Suppressor macrophage (primary cell): Measurements from ENCODE around the gene SLIT3.
"Not testable (repeated sequence)": the region's sequence is repeated elsewhere in the genome, so short reads cannot be mapped to it uniquely, and the experiment has no call there.

Source experiments
- DNase-seq, 4 experiments: peaks; one replicate each; pipeline ENCODE4 v3.0.0-alpha.2; 2020 to 2022

The SLIT3 gene

GRCh38 chr5:168654211-168654721 is 646.7 kb downstream of the SLIT3 start:
- no peak for DNase-seq

DNA sequence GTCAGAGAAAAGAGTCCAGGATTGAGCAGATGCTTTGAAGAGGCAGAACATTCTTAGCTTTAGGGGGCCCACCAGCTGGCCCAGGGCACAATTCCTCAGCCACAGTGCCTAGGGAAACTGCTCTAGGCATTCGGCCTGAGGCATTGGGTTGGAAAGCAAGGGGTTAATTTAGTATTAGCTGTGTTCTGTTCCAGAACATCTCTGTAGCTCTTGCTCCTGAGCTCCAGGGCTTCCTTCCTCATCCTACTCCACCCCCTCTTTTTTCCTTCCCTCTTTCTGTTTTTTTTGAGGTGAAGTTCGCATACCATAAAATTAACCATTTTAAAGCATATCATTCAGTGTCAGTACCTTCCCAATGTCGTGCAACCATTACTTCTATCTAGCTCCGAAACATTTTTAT is 647.3 kb downstream of the SLIT3 start:
- peak in 3 of 4 experiments; percentile 21 to 30 (median 21) for DNase-seq

GRCh38 chr5:168651648-168652047 is 649.3 kb downstream of the SLIT3 start:
- peak; percentile 61 to 81 (median 70) for DNase-seq

GRCh38 chr5:168649306-168649705 is 651.6 kb downstream of the SLIT3 start:
- DNase-seq: peak in 1 of 4 experiments; percentile 27

- no peak for DNase-seq
Measured at GRCh38 chr5:168648576-168648975, 652.4 kb downstream of the SLIT3 start.

GRCh38 chr5:168648016-168648415 is 652.9 kb downstream of the SLIT3 start:
- DNase-seq: no peak

DNA sequence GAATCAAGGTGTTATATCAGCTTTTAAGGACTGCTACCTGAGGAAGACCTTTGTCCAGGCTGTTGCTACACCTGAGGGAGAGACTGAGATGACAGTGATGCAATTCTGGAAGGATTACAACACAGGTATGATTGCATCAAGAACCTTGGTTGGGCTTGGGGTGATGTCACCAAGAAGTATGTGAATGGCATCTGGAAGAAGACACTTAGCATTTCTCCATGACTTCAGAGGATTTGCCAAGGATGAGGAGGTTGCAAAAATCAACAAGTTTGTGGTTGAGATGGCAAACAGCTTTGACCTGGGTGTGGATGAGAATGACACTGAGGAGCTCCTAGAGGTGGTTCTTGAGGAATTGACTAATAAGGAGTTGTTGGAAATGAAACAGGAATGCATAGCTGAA is 653.9 kb downstream of the SLIT3 start:
- DNase-seq: no peak

DNA sequence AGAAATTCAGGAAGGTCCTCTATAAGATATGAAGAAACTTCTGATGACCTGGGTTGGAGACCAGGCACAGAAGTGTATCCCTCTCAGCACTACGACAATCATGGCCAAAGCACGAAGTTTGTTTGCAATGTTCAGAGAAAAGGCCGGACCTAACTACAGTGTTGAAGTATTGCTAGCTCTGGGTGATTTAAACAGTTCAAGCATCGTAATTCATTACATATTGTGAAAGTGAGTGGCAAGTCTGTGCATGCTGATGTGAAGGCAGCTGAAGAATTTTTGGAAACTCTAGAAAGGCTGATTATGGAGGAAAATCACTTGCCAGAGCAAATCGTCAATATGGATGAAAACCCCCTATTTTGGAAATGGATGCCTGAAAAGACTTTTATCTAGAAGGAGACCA is 654.6 kb downstream of the SLIT3 start:
- DNase-seq: no peak

GRCh38 chr5:168645195-168645594 is 655.7 kb downstream of the SLIT3 start:
- no peak for DNase-seq

DNA sequence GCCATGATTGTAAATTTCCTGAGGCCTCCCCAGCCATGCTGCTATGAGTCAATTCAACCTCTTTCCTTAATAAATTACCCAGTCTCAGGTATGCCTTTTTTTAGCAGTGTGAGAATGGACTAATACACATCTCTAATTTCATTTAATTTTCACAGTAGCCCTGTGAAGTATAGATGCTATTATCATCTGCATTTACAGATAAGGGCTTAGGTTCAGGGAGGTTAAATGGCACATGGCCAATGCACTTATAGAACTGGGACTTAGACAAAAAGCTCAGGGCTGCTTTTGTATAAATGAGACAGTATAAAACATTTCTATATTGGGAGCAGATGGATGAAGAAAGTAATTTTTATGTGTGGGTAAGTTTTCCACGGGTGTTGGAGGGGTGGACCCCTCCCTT is 658.9 kb downstream of the SLIT3 start:
- no peak for DNase-seq

GRCh38 chr5:168638846-168639245 is 662.1 kb downstream of the SLIT3 start:
- not testable (repeated sequence) for DNase-seq

DNA sequence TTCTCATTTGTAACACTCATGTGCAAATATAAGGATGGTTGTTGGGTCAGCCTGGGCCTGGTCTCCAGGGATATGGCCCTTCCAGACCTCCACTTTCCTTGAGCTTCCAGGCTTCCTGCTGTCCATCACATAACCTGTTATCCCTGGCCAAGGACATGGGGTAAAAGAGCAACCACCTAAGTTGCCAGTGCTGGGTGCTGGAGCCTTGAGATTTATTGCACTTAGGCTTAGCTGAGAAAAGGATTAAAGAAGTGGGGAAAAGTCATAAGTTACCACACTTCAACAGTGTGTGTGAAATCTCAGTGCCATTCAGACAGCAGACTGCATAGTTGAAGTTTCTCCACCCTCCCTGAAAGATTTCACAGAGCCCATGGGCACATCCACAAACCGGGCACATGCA is 663.1 kb downstream of the SLIT3 start:
- no peak for DNase-seq

DNA sequence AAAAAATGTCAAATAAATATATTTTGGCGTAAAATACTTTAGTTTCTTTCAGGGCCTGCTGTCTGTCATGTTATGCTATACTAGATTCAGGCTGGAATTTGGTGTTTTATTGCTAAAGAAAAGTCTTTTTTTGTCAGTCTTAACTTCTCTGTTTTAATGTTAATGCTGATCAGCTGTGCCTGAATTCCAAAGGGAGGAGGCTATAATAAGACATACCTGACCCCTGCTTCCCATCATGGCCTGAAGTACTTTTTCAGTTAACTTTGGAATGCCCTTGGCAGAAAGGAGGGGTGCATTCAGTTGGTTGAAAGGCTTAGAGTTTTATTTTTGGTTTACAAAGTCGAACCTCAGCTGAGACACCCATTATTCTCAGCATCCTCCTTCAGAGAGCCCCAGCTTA is 663.7 kb downstream of the SLIT3 start:
- DNase-seq: no peak

DNA sequence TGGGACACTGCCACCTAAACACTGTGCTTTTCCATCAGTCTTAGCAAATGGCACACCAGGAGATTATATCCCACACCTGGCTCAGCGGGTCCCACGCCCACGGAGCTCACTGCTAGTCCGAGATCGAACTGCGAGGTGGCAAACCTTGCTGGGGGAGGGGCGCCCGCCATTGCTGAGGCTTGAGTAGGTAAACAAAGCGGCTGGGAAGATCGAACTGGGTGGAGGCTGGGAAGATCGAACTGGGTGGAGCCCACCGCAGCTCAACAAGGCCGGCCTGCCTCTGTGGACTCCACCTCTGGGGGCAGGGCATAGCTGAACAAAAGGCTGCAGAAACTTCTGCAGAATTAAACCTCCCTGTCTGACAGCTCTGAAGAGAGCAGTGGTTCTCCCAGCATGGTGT is 670.0 kb downstream of the SLIT3 start:
- not testable (repeated sequence) for DNase-seq

DNA sequence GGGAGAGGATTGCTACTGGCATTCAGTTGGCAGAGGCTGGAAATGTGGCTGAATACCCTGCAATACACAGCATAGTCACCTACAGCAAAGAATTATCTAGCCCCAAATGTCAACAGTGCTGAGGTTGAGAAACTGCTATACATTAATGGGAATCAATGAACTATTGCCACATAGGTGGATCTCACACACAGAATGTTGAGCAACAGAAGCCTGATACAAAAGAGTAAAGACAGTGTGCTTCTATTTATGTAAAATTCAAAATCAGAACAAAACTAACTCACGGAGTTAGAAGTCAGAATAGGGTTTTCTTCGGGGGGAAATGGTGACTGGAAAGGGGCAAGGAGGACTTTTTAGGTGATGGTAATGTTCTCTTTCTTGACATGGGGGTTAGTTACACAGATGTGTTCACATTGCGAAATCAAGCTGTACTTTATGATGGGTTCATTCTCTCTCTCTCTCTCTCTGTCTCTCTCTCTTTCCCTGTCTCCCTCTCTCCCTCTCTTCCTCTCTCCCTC is 676.0 kb downstream of the SLIT3 start:
- DNase-seq: peak in 1 of 4 experiments; percentile 6

DNA sequence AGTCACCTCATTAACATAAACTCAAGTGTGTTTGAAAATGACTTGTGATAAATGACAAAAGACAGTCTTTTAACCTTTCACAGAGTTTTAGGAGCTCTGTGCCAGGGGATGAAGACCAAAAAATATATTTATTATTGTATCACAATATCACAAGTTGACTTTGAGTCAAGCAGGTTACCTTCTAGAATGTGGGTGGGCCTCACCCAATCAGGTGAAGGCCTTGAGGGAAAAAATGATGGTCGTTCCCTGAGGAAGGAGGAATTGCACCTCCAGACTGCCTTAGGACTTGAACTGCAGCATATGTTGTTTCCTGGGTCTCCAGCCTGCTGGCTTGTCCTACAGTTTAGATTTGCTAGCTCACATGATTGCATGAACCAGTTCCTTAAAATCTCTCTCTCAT is 680.1 kb downstream of the SLIT3 start:
- DNase-seq: peak in 1 of 4 experiments; percentile 5

DNA sequence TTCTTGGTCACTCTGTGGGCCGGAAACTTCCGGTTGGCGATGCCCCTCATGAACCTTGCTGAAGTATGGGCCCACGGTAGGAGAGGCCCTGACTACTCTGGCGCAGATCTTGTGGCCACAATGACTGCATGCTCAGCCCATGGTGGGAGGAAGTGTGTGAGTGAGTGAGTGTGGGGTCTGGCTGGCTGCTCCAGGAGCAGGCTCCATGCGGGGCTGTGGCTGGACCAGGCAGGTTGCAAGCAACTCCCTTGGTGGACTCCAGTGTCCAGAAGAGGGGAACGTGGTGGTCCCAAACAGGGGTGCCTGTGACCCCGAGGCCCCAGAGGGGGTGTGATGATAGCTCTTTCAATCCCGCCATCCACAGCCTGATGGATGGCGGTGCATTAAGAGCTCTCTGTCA is 686.3 kb downstream of the SLIT3 start:
- DNase-seq: no peak

DNA sequence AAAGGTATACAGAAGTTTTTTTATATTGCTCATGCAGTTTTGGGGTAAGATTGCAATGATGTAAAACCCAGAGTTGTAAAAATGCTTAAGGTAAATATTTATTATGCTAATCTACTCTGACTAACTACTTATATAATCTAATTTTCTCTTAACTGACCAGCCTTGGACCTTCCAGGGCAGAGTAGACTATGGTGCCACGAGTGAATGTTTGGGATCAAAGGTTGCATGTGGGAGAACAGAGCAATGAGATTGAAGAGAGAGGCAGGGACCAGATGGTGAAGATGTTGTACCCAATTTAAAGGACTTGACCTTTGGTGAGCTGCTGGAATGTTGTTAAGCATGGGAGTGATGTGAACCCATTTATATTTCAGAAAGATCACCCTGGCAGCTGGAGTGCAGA is 686.9 kb downstream of the SLIT3 start:
- no peak for DNase-seq

DNA sequence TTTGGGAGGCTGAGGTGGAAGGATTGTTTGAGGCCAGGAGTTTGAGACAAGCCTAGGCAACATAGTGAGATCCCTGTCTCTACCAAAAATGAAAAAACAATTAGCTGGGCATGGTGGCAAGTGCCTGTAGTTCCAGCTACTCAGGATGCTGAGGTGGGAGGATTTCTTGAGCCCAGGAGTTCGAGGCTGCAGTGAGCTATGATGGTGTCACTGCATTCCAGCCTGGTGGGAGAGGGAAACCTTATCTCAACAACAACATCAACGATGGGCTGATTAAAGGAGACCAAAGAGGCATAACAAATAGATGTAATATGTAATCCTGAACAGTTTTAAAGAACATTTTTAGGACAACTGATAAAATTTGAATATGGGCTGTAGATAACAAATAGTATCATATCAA is 687.5 kb downstream of the SLIT3 start:
- DNase-seq: no peak

- peak; percentile 9 to 44 (median 26) for DNase-seq
Measured at GRCh38 chr5:168612996-168613395, 687.9 kb downstream of the SLIT3 start.

- no peak for DNase-seq
Measured at GRCh38 chr5:168612123-168612522, 688.8 kb downstream of the SLIT3 start.
